HG03342 (cell line): ENCODE measurements around the gene ZNHIT2.
"Not testable (repeated sequence)": the region's sequence is repeated elsewhere in the genome, so short reads cannot be mapped to it uniquely, and the experiment has no call there.

Experiments
- ATAC-seq: cut with Tn5 transposase; IDR thresholded peaks from one replicate; pipeline ENCODE4 v1.9.1; 2021; ENCODE audit warnings: mild to moderate bottlenecking, moderate library complexity; ENCODE audit not compliant: unreplicated experiment

The ZNHIT2 gene

DNA sequence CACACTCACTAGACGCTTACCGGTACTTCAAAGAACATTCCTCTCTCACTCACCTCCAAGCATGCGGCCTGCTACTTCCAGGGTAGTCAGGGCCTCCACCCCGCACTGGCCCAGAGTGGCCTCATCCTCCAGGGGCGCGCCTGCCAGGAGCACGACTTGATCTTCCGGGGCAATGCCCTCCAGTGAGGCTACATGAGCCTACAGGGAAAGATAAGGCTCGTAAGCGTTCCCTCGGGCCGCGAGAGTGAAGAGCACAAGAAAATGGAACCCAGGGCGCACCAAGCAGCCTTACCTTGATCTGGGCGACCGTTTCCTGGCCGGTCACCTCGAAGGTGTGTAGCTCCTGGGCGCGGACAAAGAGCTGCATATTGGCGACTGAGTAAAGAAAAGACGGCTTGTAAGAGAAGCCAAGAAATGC, 4.0 kb upstream of the ZNHIT2 start:
- no peak for ATAC-seq

DNA sequence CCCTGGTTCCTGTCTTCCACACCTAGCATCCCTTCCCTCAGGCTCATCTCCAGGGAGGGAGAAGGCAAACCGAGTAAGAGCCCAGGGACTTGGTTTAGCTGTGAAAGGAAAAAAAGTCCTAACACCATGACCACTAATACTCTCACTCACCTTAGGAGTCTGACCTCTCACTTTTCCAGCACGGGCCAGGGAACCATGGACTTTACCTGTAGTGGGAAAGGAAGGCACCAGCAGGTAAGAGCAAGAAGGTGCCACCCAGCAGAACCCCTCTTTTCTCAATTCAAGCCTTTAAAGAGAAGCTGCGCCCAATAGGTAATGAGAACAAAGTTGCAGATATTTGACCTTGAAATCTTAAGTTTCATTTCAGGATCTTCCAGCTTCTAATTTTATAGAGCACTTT, 3.3 kb upstream of the ZNHIT2 start:
- ATAC-seq = no peak

DNA sequence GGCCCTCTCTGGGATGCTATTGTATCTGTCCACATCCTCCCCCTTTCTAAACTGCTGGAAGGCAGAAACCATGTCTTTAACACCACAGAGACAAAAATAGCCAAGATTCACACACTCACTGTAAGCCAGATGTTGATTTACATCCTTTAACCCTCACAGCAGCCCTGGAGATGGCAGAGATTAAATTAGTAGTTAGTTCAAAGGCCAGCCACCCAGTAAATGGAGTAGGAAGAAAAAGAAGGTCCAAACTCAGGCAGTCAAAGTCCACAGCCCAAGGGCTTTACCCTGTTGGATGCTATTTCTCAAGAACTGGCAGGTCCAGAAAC, 2.1 kb upstream of the ZNHIT2 start:
- ATAC-seq = no peak

DNA sequence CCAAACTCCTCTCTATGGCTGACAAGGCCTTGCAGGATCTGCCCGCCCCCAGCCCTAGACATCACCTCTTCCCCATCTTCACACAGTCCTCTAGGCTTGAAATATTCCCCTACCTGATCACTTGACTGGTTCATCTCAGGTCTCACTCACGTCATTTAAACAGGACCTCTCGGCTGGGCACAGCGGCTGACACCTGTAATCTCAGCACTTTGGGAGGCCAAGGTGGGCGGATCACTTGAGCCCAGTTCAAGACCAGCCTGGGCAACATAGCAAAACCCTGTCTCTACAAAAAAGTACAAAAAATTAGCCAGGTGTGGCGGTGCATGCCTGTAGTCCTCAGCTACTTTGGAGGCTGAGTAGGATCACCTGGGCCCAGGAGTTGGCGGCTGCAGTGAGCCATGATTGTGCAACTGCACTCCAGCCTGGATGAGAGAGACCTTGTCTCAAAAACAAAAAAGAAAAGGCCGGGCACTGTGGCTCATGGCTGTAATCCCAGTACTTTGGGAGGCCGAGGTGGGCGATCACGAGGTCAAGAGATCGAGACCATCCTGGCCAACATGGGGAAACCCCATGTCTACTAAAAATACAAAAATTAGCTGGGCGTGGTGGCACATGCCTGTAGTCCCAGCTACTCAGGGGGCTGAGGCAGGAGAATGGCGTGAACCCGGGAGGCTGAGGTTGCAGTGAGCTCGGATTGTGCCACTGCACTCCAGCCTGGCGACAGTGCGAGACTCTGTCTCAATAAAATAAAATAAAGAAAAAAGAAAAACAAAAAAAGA, 1.6 kb upstream of the ZNHIT2 start:
- ATAC-seq = not testable (repeated sequence)

DNA sequence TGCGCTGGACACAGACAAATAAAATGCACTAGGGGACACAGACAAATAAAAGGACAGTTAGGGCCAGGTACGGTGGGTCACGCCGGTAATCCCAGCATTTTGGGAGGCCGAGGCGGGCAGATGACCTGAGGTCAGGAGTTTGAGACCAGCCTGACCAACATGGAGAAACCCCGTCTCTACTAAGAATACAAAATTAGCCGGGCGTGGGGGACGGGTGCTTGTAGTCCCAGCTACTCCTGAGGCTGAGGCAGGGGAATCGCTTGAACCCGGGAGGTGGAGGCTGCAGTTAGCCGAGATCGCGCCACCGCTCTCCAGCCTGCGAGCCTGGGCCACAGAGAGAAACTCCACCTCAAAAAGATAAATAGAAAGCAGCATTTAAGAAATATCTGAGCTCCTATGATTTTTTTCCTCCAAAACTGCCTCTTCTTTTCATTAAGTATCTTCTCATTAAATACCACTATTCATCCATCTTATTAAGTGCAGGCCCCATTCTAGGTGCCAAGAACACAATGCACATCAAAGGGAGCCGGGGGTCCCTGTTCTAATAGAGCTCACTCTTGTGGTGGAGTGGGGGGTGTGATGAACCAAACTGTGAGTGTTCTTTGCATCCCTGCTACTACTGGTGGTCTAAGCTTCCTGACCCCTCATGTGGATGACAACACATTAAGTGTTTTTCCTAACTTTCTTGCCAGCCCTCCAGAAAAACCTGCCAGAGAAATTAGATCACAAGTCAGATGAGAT, 766 bp upstream of the ZNHIT2 start:
- no peak for ATAC-seq

DNA sequence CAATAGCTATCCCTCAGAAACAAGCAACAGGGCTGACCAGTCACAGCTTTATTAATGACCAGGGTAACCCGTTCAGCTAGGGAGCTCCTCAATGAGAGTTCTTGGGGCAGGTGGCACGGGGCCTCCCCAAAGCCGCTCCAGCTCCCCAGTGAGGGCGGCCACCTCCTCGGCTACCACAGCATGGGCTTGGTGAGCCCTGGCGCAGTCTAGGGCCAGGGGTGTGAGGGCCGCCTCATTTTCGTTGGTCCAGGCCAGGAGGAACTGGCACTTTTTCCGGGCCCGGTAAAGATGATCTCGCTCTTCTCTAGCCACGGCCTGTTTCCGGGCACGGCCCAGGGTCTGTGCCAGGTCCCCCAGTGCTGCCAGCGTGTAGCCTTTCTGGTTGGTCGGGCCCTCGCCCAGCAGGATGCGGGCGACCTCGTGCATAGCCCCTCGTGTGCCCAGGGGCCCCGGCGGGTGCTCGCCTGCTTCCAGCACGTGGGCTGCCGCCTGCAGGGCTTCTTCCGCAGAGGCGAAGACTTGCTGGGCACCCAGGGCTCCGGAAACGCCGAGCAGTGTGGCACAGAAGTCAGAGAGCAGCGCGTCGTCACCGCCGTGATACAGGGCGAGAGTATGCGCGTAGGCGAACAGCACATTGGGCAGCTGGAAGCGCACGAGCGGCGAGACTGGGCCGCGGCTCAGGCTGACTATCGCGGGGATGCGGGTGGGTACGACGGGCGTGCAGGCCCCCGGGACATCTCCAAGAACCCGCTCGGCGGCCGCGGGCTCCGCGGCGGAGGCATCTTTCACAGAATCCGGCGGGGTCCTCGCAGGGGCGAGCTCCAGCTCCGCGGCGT, 913 bp downstream of the ZNHIT2 start:
- ATAC-seq = no peak

DNA sequence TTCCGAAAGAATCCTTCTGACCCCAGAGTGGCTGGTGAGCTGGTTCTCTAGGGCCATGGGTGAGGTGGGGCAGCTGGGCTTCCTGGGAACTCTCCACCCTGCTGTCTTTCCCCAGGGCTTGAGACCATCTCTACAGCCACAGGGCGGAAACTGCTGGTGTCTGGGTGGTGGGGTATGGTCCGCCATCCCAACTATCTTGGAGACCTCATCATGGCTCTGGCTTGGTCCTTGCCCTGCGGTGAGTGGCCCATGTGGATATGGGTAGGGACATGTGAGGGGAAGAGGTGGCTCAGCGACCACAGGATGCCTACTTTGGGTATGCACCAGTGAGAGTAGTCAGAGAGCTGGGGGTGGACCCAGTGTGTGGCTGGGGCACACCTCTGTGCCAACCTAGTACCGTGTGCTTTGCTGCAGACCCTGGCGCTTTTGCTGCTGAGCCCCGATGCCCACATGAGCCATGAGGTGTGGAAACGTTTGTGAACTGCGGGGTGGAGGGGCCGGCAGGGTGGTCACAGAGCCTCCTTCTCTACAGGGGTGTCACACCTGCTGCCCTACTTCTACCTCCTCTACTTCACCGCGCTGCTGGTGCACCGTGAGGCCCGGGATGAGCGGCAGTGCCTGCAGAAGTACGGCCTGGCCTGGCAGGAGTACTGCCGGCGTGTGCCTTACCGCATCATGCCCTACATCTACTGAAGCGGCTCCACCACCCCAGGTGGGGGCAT, 2.0 kb downstream of the ZNHIT2 start:
- ATAC-seq = no peak

DNA sequence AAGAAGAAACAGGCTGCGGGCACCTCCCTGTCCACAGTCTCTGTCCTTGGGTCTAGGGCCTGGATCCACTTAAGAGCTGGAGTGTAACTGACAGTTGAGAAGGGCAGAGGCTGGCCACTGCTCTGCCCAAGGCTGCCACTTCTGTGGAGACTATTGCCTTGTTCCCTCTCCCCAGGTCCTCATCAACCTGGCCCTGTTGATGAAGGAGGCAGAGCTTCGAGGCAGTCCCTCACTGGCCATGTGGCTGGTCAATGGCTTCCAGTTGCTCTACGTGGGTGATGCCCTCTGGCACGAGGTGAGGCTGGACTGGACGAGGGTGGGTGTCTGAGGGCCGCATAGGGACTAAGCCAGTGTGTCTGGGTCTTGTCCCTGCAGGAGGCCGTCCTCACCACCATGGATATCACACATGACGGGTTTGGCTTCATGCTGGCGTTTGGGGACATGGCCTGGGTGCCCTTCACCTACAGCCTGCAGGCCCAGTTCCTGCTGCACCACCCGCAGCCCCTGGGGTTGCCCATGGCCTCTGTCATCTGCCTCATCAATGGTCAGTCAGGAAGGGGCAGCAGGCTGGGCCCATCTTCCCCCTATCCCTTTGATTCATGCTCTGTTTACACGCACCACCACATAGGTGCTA, 2.8 kb downstream of the ZNHIT2 start:
- ATAC-seq = no peak

DNA sequence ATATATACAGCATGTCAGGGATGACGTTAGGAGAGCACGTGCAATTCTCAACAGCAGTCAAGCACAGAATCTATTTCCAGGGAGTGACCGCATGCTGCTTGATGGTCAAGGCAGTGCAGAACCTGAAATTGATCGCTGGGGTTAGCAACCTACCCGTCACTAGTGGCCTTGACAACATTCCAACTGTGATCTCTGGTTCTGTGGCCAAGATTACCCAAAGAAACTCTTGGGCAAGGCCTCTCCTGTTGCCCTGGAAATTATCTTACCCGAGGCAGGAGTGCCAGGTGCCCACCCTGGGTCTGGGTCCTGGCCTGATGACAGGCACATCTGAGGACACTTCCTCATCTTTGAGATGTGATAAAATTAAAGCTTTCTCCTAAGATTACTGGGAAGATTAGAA, 3.7 kb downstream of the ZNHIT2 start:
- no peak for ATAC-seq

DNA sequence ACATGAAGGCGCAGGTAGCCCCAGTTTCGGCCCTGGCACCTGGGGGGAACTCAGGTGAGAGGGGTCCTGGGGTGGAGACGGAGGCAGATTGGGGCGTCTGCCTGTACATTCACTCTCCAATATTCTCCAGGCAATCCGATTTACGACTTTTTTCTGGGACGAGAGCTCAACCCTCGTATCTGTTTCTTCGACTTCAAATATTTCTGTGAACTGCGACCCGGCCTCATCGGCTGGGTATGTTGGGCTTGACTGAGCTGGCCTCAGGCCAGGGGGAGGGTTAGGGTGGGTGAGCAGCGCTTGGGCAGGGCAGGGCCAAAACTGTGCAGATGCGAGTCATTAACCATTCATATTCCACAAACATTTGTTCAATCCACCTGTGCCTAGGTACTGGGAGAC, 4.1 kb downstream of the ZNHIT2 start:
- no peak for ATAC-seq

DNA sequence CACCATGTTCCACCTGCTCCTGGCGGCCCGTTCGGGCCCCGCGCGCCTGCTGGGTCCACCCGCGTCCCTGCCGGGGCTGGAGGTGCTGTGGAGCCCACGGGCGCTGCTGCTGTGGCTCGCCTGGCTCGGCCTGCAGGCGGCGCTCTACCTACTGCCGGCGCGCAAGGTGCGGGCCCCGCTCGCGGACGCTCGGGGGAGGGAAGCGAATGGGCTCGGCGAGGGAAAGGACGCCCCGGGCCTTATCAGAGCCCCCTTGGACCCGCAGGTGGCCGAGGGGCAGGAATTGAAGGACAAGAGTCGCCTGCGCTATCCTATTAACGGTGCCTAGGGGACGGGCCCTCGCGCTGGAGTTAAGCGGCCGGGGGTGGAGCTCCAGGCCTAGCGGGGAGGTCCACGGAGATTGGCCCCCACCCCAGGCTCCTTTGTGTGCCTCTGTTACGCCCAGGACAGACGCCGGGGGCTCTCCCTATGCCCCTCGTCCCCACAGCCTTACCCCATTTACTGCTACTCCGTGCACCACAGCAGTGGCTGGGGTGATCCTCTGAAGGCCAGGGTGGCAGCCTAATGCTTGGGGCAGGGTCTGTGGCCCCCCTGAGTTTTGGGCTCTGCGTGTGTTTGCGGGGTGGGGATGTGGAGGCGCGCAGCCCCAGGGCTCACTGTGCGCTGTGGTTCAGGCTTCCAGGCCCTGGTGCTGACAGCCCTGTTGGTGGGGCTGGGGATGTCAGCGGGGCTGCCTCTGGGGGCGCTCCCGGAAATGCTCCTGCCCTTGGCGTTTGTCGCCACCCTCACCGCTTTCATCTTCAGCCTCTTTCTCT, 4.7 kb downstream of the ZNHIT2 start:
- no peak for ATAC-seq

DNA sequence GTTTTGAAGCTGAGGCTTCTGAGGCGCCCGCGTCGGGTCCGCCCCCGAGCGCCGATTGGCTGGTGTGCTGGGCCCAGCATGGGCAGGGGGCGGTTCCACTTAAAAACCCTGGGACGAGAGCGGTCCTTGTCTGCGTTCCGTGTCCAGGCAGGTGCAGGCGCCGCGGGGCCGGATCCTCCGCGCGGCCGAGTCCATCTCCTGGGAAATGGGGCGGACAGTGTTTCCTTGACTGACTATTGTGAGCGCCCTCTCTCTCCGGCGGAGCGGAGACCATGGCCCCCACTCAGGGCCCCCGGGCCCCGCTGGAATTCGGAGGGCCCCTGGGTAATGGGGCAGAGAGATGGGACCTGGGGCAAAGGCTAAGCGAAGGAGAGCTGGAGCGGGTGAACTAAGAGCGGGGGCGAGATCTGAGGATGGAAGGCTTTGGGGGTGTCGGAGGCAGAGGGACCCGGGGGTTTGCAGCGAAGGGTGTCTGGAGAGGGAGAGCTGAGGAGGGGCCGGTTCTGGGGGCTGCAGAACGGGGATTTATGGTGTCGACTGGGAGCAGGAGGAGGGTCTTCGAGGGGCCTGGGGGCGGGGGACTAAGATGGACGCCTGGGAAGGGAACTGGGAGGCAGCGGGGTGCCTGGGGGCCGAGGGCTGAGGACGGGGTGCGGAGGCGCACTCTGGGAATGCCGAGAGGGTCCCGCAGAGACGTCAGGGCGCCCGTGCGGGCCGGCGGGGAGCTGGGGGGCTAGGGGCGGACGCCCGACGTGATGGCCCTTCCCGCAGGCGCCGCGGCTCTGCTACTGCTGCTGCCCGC, 5.6 kb downstream of the ZNHIT2 start, which contains the start of gene TM7SF2:
Gene TM7SF2, plus strand, starts transcription at position 129 of the 802 bp plus-strand sequence. Its CDS starts 144 bp downstream, at position 273.
- peak; percentile 58 for ATAC-seq

DNA sequence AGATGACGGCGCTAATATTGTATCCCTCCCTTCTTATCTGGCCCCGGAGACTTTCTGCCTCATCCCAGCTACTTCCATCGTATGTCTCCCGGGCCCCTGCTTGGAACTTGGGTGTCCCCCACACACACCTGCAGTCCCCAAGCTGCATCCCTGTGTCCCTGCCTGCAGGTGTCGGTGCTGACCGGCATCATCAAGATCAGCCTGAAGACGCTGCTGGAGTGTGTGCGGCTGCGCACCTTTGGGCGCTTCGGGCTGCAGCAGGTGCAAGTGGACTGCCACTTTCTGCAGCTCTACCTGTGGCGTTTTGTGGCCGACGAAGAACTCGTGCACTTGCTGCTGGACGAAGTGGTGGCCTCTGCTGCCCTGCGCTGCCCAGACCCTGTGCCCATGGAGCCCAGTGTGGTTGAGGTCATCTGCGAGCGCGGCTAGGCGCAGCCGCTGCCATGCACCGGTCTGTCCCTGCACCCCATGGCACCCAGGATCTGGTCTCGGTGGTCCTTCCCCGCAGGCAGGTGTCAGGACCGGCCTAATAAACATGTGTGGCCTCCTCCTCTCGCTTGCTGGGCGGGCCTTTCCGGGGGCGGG, 6.2 kb downstream of the ZNHIT2 start:
- ATAC-seq = no peak

DNA sequence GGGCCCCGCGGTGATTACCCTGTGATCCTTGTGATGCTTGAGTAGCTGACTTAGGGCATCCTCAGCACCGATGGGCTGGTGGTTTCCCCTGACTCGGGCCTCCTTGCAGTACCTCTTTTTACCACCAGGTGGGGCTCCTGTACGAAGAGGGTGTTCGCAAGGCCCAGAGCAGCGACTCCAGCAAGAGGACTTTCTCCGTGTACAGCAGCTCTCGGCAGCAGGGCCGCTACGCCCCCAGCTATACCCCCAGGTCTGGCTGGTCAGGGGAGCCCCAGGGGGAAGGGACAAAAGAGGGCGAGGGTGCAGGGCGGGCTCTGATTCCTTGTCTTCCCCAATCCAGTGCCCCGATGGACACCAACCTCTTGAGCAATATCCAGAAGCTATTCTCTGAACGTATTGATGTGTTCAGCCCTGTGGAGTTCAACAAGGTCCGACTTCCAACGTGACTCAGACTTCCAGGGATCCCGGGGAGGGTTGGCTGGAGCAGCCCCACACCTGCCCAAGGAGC, 7.1 kb downstream of the ZNHIT2 start:
- ATAC-seq = peak; percentile 32

DNA sequence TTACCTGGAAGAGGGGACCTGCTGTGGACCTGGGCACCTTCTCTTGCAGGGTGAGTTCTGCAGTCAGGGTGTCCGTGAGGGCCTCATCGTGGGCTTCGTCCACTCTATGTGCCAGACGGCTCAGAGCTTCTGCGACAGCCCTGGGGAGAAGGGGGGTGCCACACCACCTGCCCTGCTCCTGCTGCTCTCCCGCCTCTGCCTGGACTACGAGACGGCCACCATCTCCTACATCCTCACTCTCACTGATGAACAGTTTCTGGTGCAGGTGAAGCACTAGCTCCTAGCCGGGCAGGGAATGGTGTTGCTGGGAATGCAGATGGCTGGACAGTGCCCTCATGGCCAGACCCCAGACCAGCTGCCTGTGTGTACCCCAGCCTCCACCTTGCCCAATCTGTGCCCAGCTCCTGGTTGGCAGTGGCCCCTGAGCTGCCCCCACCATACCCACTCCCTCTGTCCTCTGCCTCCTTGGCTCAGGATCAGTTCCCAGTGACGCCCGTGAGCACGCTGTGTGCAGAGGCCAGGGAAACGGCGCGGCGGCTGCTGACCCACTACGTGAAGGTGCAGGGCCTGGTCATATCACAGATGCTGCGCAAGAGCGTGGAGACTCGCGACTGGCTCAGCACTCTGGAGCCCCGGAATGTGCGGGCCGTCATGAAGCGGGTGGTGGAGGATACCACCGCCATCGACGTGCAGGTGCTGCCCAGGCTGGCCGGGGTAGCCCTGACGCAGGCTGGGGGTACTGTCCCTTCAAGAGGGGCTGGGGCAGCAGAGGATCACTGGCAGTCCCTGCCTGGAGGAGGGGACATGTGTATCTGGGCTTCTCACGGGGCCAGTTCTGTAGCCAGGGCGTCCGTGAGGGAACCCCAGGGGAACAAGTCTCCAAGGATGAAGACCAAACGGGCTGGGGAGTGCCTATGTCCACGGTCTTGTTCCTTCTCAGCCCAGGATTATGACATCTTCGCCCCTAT, 8.0 kb downstream of the ZNHIT2 start:
- no peak for ATAC-seq

DNA sequence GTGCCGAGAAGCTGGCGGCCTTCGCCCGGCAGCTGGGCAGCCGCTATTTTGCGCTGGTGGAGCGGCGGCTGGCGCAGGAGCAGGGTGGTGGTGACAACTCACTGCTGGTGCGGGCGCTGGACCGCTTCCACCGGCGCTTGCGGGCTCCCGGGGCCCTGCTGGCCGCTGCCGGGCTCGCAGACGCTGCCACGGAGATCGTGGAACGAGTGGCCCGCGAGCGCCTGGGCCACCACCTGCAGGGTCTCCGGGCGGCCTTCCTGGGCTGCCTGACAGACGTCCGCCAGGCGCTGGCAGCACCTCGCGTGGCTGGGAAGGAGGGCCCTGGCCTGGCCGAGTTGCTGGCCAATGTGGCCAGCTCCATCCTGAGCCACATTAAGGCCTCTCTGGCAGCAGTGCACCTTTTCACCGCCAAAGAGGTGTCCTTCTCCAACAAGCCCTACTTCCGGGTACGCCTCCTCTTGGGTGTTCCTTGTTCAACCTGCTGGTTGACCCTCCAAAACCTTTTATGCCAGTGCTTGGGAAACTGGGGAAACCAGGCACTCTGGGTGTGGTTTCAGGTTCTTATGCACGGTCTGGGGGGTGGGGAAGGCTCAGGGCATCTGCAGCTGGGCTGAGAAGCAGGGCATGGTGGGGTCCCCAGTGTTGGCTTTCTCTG, 8.9 kb downstream of the ZNHIT2 start:
- no peak for ATAC-seq
